SK-N-SH (cell line): ENCODE data around the gene KRTAP1-4. TPM values are rescaled to one million over a fixed set of nuclear protein-coding genes. Genes with fewer than 3 reads are reported as not detected.
"Not testable (repeated sequence)": the region's sequence is repeated elsewhere in the genome, so short reads cannot be mapped to it uniquely, and the experiment has no call there.

Source experiments
- CTCF ChIA-PET: fragments of 300-600, 350-600 bp; formaldehyde crosslinking; extraction: SDS; loops from one replicate; lab custom pipeline; 2021; lab: Yijun Ruan, JAX
- POLR2A ChIA-PET: fragments of 350-600 bp; sonication (Branson Sonifier 250); formaldehyde crosslinking; extraction: SDS; loops from one replicate; lab custom pipeline; 2020; ENCODE audit warnings: antibody characterized with exemption, inconsistent platforms; lab: Yijun Ruan, JAX
- DNase-seq: peaks from one replicate; pipeline ENCODE4 v3.0.0; 2012
- H2AFZ ChIP-seq: fragments of 200-600 bp; sonication (generic); 2 replicates; pipeline ENCODE4 v1.8.1; 2016; ENCODE audit warnings: antibody characterized with exemption, mild to moderate bottlenecking, low read depth
- H3F3A ChIP-seq: fragments of 200-600 bp; sonication (generic); replicated peaks from 2 replicates; pipeline ENCODE3; 2016; ENCODE audit warnings: antibody characterized with exemption, mild to moderate bottlenecking; ENCODE audit not compliant: insufficient read depth
- H3K27ac ChIP-seq, 2 experiments: fragments of 200-500 bp in 1 of 2; fragments of 200-600 bp in 1 of 2; sonication (Bioruptor generic) in 1 of 2; sonication (generic), shearing (Covaris generic) in 1 of 2; 2 replicates each; pipeline versions ENCODE4 v1.5.1 to v1.6.1; 2014 to 2016; ENCODE audit warnings: low read depth in 2 of 2, inconsistent platforms in 1 of 2, low read length in 1 of 2, mild to moderate bottlenecking in 1 of 2, mixed read lengths in 1 of 2
- H3K27me3 ChIP-seq: fragments of 200-600 bp; sonication (generic), shearing (Covaris generic); 2 replicates; pipeline ENCODE4 v1.6.1; 2016; ENCODE audit warnings: mixed run types; ENCODE audit not compliant: insufficient read depth
- H3K36me3 ChIP-seq, 2 experiments: fragments of 200-500 bp in 1 of 2; fragments of 200-600 bp in 1 of 2; sonication (Bioruptor generic) in 1 of 2; sonication (generic) in 1 of 2; replicated peaks in 1 of 2; 2 replicates each; pipeline versions ENCODE3 to v1.5.1; 2014 to 2016; ENCODE audit warnings: low read length in 1 of 2, mild to moderate bottlenecking in 1 of 2; ENCODE audit not compliant: insufficient read depth in 2 of 2, control insufficient read depth in 1 of 2
- H3K4me1 ChIP-seq, 2 experiments: fragments of 200-500 bp in 1 of 2; fragments of 200-600 bp in 1 of 2; sonication (Bioruptor generic) in 1 of 2; sonication (generic), shearing (Covaris generic) in 1 of 2; 2 replicates each; pipeline versions ENCODE4 v1.5.1 to v1.6.1; 2014 to 2016; ENCODE audit warnings: low read depth in 1 of 2, low read length in 1 of 2, mixed run types in 1 of 2; ENCODE audit not compliant: insufficient read depth in 2 of 2, control insufficient read depth in 1 of 2
- H3K4me2 ChIP-seq: fragments of 200-600 bp; sonication (generic), shearing (Covaris generic); 2 replicates; pipeline ENCODE4 v1.6.1; 2017; ENCODE audit warnings: mixed run types
- H3K4me3 ChIP-seq, 2 experiments: fragments of 200-500 bp in 1 of 2; fragments of 200-600 bp in 1 of 2; sonication (Bioruptor generic) in 1 of 2; sonication (generic), shearing (Covaris generic) in 1 of 2; 2 replicates each; pipeline versions ENCODE4 v1.5.1 to v1.8.1; 2014 to 2016; ENCODE audit warnings: low read depth in 2 of 2, inconsistent platforms in 1 of 2, low read length in 1 of 2, mild to moderate bottlenecking in 1 of 2, mixed read lengths in 1 of 2, moderate library complexity in 1 of 2
- H3K79me2 ChIP-seq: fragments of 200-600 bp; sonication (generic); 2 replicates; pipeline ENCODE4 v1.8.1; 2017; ENCODE audit warnings: mild to moderate bottlenecking; ENCODE audit not compliant: insufficient read depth
- H3K9ac ChIP-seq: fragments of 200-600 bp; sonication (generic); 2 replicates; pipeline ENCODE4 v1.6.1; 2017; ENCODE audit warnings: mixed run types
- H3K9me2 ChIP-seq: fragments of 200-600 bp; sonication (generic); 2 replicates; pipeline ENCODE4 v1.6.1; 2017; ENCODE audit warnings: mixed run types
- H3K9me3 ChIP-seq: fragments of 200-600 bp; sonication (generic); 2 replicates; pipeline ENCODE4 v1.6.1; 2017; ENCODE audit warnings: mixed run types, mild to moderate bottlenecking, moderate library complexity
- H4K20me1 ChIP-seq: fragments of 200-600 bp; sonication (generic); 2 replicates; pipeline ENCODE4 v1.6.1; 2017; ENCODE audit warnings: mild to moderate bottlenecking, mixed run types; ENCODE audit not compliant: insufficient read depth
- CTCF ChIP-seq: fragments of 200-600 bp; sonication (generic); IDR thresholded peaks from 2 replicates; pipeline ENCODE4 v1.6.1; 2017; ENCODE audit warnings: antibody characterized with exemption, mild to moderate bottlenecking, moderate library complexity
- FOXJ3 ChIP-seq: sonication (generic); formaldehyde crosslinking; IDR thresholded peaks from 2 replicates; pipeline ENCODE4 v1.5.1; 2020; ENCODE audit warnings: mild to moderate bottlenecking, missing genetic modification reagents
- FOXM1 ChIP-seq: IDR thresholded peaks from 2 replicates; pipeline ENCODE4 v1.4.0; 2012; ENCODE audit warnings: low read depth, mild to moderate bottlenecking
- GABPA ChIP-seq: IDR thresholded peaks from 2 replicates; pipeline ENCODE4 v1.4.0; 2012; ENCODE audit warnings: low read depth, mild to moderate bottlenecking
- GATA2 ChIP-seq: sonication (generic); formaldehyde crosslinking; IDR thresholded peaks from 2 replicates; pipeline ENCODE4 v1.5.0; 2020; ENCODE audit warnings: mild to moderate bottlenecking, missing genetic modification reagents
- JUND ChIP-seq: IDR thresholded peaks from 2 replicates; pipeline ENCODE4 v1.4.0; 2012
- MEF2A ChIP-seq: IDR thresholded peaks from 2 replicates; pipeline ENCODE4 v1.4.0; 2012; ENCODE audit warnings: low read depth, borderline replicate concordance
- NFIC ChIP-seq: IDR thresholded peaks from 2 replicates; pipeline ENCODE4 v1.4.0; 2012; ENCODE audit warnings: borderline replicate concordance
- PBX3 ChIP-seq: IDR thresholded peaks from 2 replicates; pipeline ENCODE4; 2012
- RAD21 ChIP-seq: IDR thresholded peaks from 2 replicates; pipeline ENCODE4 v1.6.1; 2012; ENCODE audit warnings: mild to moderate bottlenecking, low read length
- REST ChIP-seq: IDR thresholded peaks from 2 replicates; pipeline ENCODE4 v1.6.1; 2012; ENCODE audit warnings: mild to moderate bottlenecking, low read depth, low read length, moderate library complexity
- SIN3A ChIP-seq: IDR thresholded peaks from 2 replicates; pipeline ENCODE4 v1.6.1; 2012; ENCODE audit warnings: low read depth, mild to moderate bottlenecking, low read length, moderate library complexity, borderline replicate concordance
- TAF1 ChIP-seq: IDR thresholded peaks from 2 replicates; pipeline ENCODE4 v1.6.1; 2012; ENCODE audit warnings: low read depth, mild to moderate bottlenecking, low read length, moderate library complexity, borderline replicate concordance
- USF1 ChIP-seq: IDR thresholded peaks from 2 replicates; pipeline ENCODE4 v1.4.0; 2012; ENCODE audit warnings: low read depth, borderline replicate concordance
- YY1 ChIP-seq: IDR thresholded peaks from 2 replicates; pipeline ENCODE4 v1.4.0; 2012; ENCODE audit warnings: low read depth, mild to moderate bottlenecking
- WGBS: methylation state at CpG from one replicate; pipeline ENCODE4 v1.1.6; 2017; ENCODE audit warnings: low lambda C conversion rate; 5-methylcytosine and 5-hydroxymethylcytosine counted together
- polyA plus RNA-seq, 3 experiments: library from polyadenylated mRNA; depleted of rRNA; stranded (reverse); fragments of >200 nt; gene quantifications; 2 replicates each; pipeline ENCODE4 v1.2.3, GENCODE V29; 2012
- TF ChIP-seq, protein P1 (sequence below): IDR thresholded peaks from 2 replicates; pipeline ENCODE4 v1.4.0; 2012; ENCODE audit warnings: low read depth

The KRTAP1-4 gene
- polyA plus RNA-seq, 1 of the 3 experiments (the other 2 are of a cell fraction): not detected

DNA sequence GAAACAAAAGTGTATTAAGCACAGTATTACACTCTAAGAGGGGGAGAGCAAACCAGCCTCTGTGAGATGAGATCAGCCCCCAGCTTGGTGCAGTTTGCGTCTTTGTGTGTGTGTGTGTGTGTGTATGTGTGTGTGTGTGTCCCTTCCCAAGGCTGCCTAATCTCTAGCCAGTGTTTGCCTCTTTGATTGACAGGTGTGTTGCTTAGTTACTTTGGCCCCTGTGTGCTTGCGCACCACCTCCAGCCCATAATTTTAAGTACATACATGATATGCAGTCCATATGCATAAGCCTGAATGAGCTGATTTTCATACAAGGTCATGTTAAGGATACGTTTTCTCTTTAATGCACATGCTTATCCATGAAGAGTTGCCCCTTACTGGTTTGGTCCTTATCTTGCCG lies 28.2 kb downstream of the KRTAP1-4 start:
- Histone ChIP-seq H3K4me1 (no peaks in the 10 kb centered on the region), H3K4me2 (no peak overlapping the region), H3K36me3 (no peaks in the 10 kb centered on the region), H3K9me3 (no peaks in the 10 kb centered on the region), H3K4me3 (no peak overlapping the region), H3F3A (no peaks in the 10 kb centered on the region), H4K20me1 (no peaks in the 10 kb centered on the region), H3K27me3 (peaks cover 44% of the 10 kb centered on the region; the same call in 1 of the 2 replicates), H2AFZ (no peak overlapping the region), H3K9ac (no peak overlapping the region), H3K79me2 (no peaks in the 10 kb centered on the region), H3K9me2 (no peaks in the 10 kb centered on the region), H3K27ac (no peak overlapping the region)
- no peak for DNase-seq
- TF ChIP-seq GABPA (no peak), USF1 (no peak), GATA2 (CRISPR knock-in tag) (no peak), RAD21 (no peak), FOXM1 (no peak), SIN3A (no peak), NFIC (no peak), PBX3 (no peak), REST (no peak), JUND (no peak), CTCF (no peak), YY1 (no peak), MEF2A (no peak), TAF1 (no peak), FOXJ3 (CRISPR knock-in tag) (no peak)
- TF ChIP-seq, protein P1, sequence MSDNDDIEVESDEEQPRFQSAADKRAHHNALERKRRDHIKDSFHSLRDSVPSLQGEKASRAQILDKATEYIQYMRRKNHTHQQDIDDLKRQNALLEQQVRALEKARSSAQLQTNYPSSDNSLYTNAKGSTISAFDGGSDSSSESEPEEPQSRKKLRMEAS: no peak
- ChIA-PET CTCF (no interaction called here), POLR2A (no interaction called here)
- 30% methylated on average over 4 of the region's 4 CpGs for WGBS

DNA sequence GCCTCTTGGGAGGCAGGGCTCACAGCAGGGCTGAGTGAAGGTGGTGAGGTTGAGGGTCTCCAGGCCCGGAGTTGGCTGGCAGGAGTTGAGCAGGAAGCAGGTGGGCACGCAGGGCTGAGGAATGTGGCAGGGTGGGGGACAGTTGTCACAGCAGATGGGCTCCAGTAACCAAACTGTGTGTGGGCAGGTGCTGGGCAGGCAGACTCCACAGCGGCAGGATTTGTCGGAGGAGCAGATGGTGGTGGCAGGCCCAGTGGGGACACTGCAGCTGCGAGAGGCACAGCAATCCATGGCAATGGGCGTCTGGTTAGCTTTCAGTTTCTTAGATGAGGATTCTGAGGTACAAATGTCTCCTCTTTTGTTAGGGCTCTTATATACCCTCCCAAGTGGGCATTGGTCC lies 30.4 kb downstream of the KRTAP1-4 start, which contains the start of gene KRTAP3-2:
KRTAP3-2 (minus strand) TSS at position 344 of the 400 bp plus-strand sequence; CDS start at position 291, 53 bp downstream.
- H3K4me2 ChIP-seq, H3K79me2 ChIP-seq, H3K9me2 ChIP-seq, H3K9me3 ChIP-seq, H3K36me3 ChIP-seq, POLR2A ChIA-PET, H3K4me3 ChIP-seq, H2AFZ ChIP-seq, H3K9ac ChIP-seq, H3K27ac ChIP-seq, H4K20me1 ChIP-seq, DNase-seq, H3K4me1 ChIP-seq, CTCF ChIA-PET, H3F3A ChIP-seq: not testable (repeated sequence)
- H3K27me3 ChIP-seq: peaks cover 43% of the 10 kb centered on the region; the same call in 1 of the 2 replicates
- WGBS: 15% methylated on average over 6 of the region's 6 CpGs
